CD14-positive monocyte (primary cell): ENCODE results near the gene SLC66A1. TPM values are rescaled to one million over a fixed set of nuclear protein-coding genes. Genes with fewer than 3 reads are reported as not detected.

Experiments
- DNase-seq, 3 donors: peaks; one replicate each; pipeline ENCODE4 v3.0.0-alpha.2; 2011 to 2022
- H2AFZ ChIP-seq: 2 replicates; pipeline ENCODE4 v1.6.0; 2012; ENCODE audit warnings: mild to moderate bottlenecking, low read depth, low read length, inconsistent platforms; ENCODE audit not compliant: insufficient read depth, poor library complexity, severe bottlenecking
- H3K27ac ChIP-seq, 2 donors: 1 replicate in 1 of 2; 2 replicates in 1 of 2; pipeline ENCODE4 v1.5.1; 2012 to 2013; ENCODE audit warnings: low read length in 2 of 2, control low read depth in 1 of 2, inconsistent platforms in 1 of 2, low read depth in 1 of 2, mild to moderate bottlenecking in 1 of 2
- H3K27me3 ChIP-seq, 2 donors: one replicate each; pipeline versions ENCODE4 v1.6.0 to v1.6.1; 2011 to 2013; ENCODE audit warnings: low read length in 2 of 2; ENCODE audit not compliant: control insufficient read depth in 2 of 2, insufficient read depth in 2 of 2
- H3K36me3 ChIP-seq, 2 donors: replicated peaks in 1 of 2; 1 replicate in 1 of 2; 2 replicates in 1 of 2; pipeline versions ENCODE4 v1.5.1 to v1.6.1; 2012 to 2013; ENCODE audit warnings: low read length in 2 of 2, control low read depth in 1 of 2, inconsistent platforms in 1 of 2, mild to moderate bottlenecking in 1 of 2; ENCODE audit not compliant: insufficient read depth in 2 of 2, control insufficient read depth in 1 of 2
- H3K4me1 ChIP-seq, 2 donors: 1 replicate in 1 of 2; 2 replicates in 1 of 2; pipeline versions ENCODE4 v1.5.1 to v1.6.1; 2012 to 2013; ENCODE audit warnings: low read length in 2 of 2, control low read depth in 1 of 2, inconsistent platforms in 1 of 2, mild to moderate bottlenecking in 1 of 2, moderate library complexity in 1 of 2; ENCODE audit not compliant: insufficient read depth in 2 of 2, control insufficient read depth in 1 of 2
- H3K4me2 ChIP-seq: replicated peaks from 2 replicates; pipeline ENCODE3; 2012; ENCODE audit warnings: low read length, moderate library complexity, mild to moderate bottlenecking; ENCODE audit not compliant: poor library complexity, severe bottlenecking; ENCODE audit errors: extremely low read depth
- H3K4me3 ChIP-seq, 3 experiments: fragments of 200-600 bp in 1 of 3; sonication (generic) in 1 of 3; replicated peaks in 1 of 3; 1 replicate in 2 of 3; 2 replicates in 1 of 3; pipeline ENCODE4 v1.5.1; 2011 to 2013; ENCODE audit warnings: low read length in 3 of 3, mild to moderate bottlenecking in 3 of 3, control low read depth in 2 of 3, low read depth in 2 of 3, inconsistent platforms in 1 of 3, moderate library complexity in 1 of 3
- H3K79me2 ChIP-seq: 2 replicates; pipeline ENCODE4 v1.6.0; 2012; ENCODE audit warnings: mild to moderate bottlenecking, control low read depth, inconsistent platforms, low read length, moderate library complexity; ENCODE audit not compliant: insufficient read depth
- H3K9ac ChIP-seq: 2 replicates; pipeline ENCODE4 v1.6.0; 2017; ENCODE audit warnings: low read length, mild to moderate bottlenecking; ENCODE audit not compliant: insufficient read depth, poor library complexity, severe bottlenecking
- H3K9me3 ChIP-seq, 2 donors: replicated peaks in 1 of 2; 1 replicate in 1 of 2; 2 replicates in 1 of 2; pipeline versions ENCODE4 v1.5.1 to v1.6.1; 2012 to 2013; ENCODE audit warnings: low read length in 2 of 2, control low read depth in 1 of 2; ENCODE audit not compliant: control insufficient read depth in 1 of 2, insufficient read depth in 1 of 2
- H4K20me1 ChIP-seq: 2 replicates; pipeline ENCODE4 v1.6.0; 2012; ENCODE audit warnings: mild to moderate bottlenecking, low read length, control low read depth, moderate library complexity; ENCODE audit not compliant: insufficient read depth
- H3K27ac Mint-ChIP-seq, 7 donors: one replicate each; pipeline ENCODE4 v1.8.0; 2020; ENCODE audit warnings: mild to moderate bottlenecking in 7 of 7, mixed read lengths in 7 of 7, moderate library complexity in 6 of 7, inconsistent platforms in 2 of 7
- H3K27me3 Mint-ChIP-seq, 3 donors: one replicate each; pipeline ENCODE4 v1.8.0; 2021 to 2022; ENCODE audit warnings: low read depth in 3 of 3, mild to moderate bottlenecking in 3 of 3, mixed read lengths in 3 of 3, moderate library complexity in 3 of 3, inconsistent platforms in 1 of 3
- H3K36me3 Mint-ChIP-seq, 2 donors: one replicate each; pipeline ENCODE4 v1.8.0; 2020; ENCODE audit warnings: mixed read lengths in 2 of 2, inconsistent platforms in 1 of 2, mild to moderate bottlenecking in 1 of 2
- H3K4me1 Mint-ChIP-seq: one replicate; pipeline ENCODE4 v1.8.0; 2020; ENCODE audit warnings: mild to moderate bottlenecking, mixed read lengths
- H3K4me3 Mint-ChIP-seq, 2 donors: one replicate each; pipeline ENCODE4 v1.8.0; 2020; ENCODE audit warnings: mild to moderate bottlenecking in 2 of 2, mixed read lengths in 2 of 2, moderate library complexity in 1 of 2
- H3K9me3 Mint-ChIP-seq, 7 donors: one replicate each; pipeline ENCODE4 v1.8.0; 2020 to 2022; ENCODE audit warnings: mixed read lengths in 7 of 7, mild to moderate bottlenecking in 6 of 7, moderate library complexity in 6 of 7, inconsistent platforms in 2 of 7
- CTCF ChIP-seq: fragments of 200-600 bp; IDR thresholded peaks from one replicate; pipeline ENCODE4 v1.8.0; 2022; ENCODE audit warnings: antibody characterized with exemption, mild to moderate bottlenecking
- WGBS: methylation state at CpG from one replicate; pipeline ENCODE4 v1.1.5; 2013; ENCODE audit warnings: missing lambda C conversion rate; ENCODE audit not compliant: insufficient coverage; 5-methylcytosine and 5-hydroxymethylcytosine counted together
- intact Hi-C, 2 donors: fragments of 100-400 bp; cut with micrococcal nuclease; formaldehyde crosslinking; loops; one replicate each; pipeline versions ENCODE4 v1.15.0 to v1.15.1; 2023
- polyA plus RNA-seq, 3 donors: library from polyadenylated mRNA; depleted of rRNA in 1 of 3; unstranded in 2 of 3; stranded (reverse) in 1 of 3; fragments of 300-500 nt in 2 of 3; fragments of >200 nt in 1 of 3; fragmentation: Illumina TruSeq in 2 of 3; gene quantifications; 1 replicate in 2 of 3; 2 replicates in 1 of 3; pipeline ENCODE4 v1.2.3, GENCODE V29; 2012 to 2021

Gene SLC66A1
- polyA plus RNA-seq, 3 donors: 9.1 to 21.1 (median 9.7) TPM

- Mint-ChIP-seq H3K9me3 (peaks cover 0 to 3% (median 0%) of the 10 kb centered on the region in 7 donors), H3K27ac (no peak overlapping the region), H3K27me3 (peaks cover 0 to 1% (median 0%) of the 10 kb centered on the region in 3 donors), H3K36me3 (peaks cover 19 to 46% of the 10 kb centered on the region in 2 donors), H3K4me1 (no peaks in the 10 kb centered on the region), H3K4me3 (no peak overlapping the region)
- Histone ChIP-seq H4K20me1 (peaks cover 13% of the 10 kb centered on the region), H3K27me3 (no peaks in the 10 kb centered on the region), H3K9ac (no peak overlapping the region), H3K4me1 (no peaks in the 10 kb centered on the region), H2AFZ (no peak overlapping the region), H3K4me3 (no peak overlapping the region), H3K4me2 (no peak overlapping the region), H3K36me3 (peaks cover 18 to 44% of the 10 kb centered on the region in 2 donors), H3K79me2 (no peaks in the 10 kb centered on the region), H3K9me3 (no peaks in the 10 kb centered on the region), H3K27ac (no peak overlapping the region)
- no peak for DNase-seq
- no peak for TF ChIP-seq CTCF
- 76% methylated on average over 7 of the region's 12 CpGs for WGBS
- intact Hi-C loops: no loop called here
These were observed 20.7 kb downstream of the SLC66A1 start for GRCh38 chr1:19332832-19333231.

GRCh38 chr1:19333587-19334354, 21.6 kb downstream of the SLC66A1 start:
- Histone ChIP-seq H3K27me3 (no peaks in the 10 kb centered on the region), H3K9me3 (no peaks in the 10 kb centered on the region), H3K79me2 (no peaks in the 10 kb centered on the region), H3K27ac (no peak overlapping the region), H4K20me1 (peaks cover 18% of the 10 kb centered on the region), H3K4me3 (no peak overlapping the region), H3K9ac (no peak overlapping the region), H3K4me1 (no peaks in the 10 kb centered on the region), H2AFZ (no peak overlapping the region), H3K36me3 (peaks cover 9 to 44% of the 10 kb centered on the region in 2 donors), H3K4me2 (no peak overlapping the region)
- intact Hi-C loops: no loop called here
- Mint-ChIP-seq H3K4me1 (no peaks in the 10 kb centered on the region), H3K36me3 (peaks cover 20 to 47% of the 10 kb centered on the region in 2 donors), H3K9me3 (peaks cover 0 to 3% (median 0%) of the 10 kb centered on the region in 7 donors), H3K4me3 (no peak overlapping the region), H3K27ac (peak overlapping the region in 1 of 7 donors; percentile 21), H3K27me3 (peaks cover 0 to 1% (median 0%) of the 10 kb centered on the region in 3 donors)
- TF ChIP-seq CTCF: no peak
- WGBS: 95% methylated on average over 4 of the region's 9 CpGs
- DNase-seq: no peak
